ENCODE measurements around the gene PACRG.
"Not testable (repeated sequence)": the region's sequence is repeated elsewhere in the genome, so short reads cannot be mapped to it uniquely, and the experiment has no call there.

PACRG gene

GRCh38 chr6:163301726-163302635 lies 574.2 kb downstream of the PACRG start:
- no peak for DNase-seq

GRCh38 chr6:163302747-163303146 lies 575.0 kb downstream of the PACRG start:
- DNase-seq: no peak

GRCh38 chr6:163306000-163306399 lies 578.2 kb downstream of the PACRG start:
- no peak for DNase-seq

- no peak for DNase-seq
Measured at GRCh38 chr6:163308629-163309440, 581.1 kb downstream of the PACRG start.

DNA sequence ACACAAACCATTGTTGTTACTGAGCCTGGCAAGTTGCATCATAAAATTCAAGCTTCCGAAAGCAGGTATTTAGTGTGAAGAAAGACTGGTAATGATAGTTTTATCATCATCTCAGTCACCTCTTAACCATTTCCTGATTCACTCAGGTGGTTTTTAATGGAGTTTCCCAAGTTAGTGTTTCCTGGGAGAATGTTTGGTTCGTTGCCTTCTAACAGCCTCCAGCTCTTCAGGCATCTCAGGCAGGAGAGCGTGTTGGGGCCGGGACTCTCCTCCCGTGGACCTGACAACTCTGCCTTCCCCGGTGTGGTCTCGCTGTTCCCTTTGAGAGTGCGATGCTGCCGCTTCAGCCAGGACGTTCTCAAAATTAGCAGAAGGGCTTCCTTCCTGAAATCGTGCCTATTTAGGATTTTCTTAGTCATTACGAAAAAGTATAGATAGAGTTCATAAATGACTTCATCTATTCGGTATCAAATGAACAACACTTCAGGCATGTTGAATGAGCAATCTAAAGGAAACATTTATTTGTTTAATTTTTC lies 581.8 kb downstream of the PACRG start:
- no peak for DNase-seq

- DNase-seq: no peak
Measured at GRCh38 chr6:163310096-163310972, 582.6 kb downstream of the PACRG start.

GRCh38 chr6:163310973-163311383 lies 583.2 kb downstream of the PACRG start:
- DNase-seq: no peak

- DNase-seq: no peak
Measured at GRCh38 chr6:163311830-163312229, 584.1 kb downstream of the PACRG start.

GRCh38 chr6:163313566-163313965 lies 585.8 kb downstream of the PACRG start:
- DNase-seq: no peak

DNA sequence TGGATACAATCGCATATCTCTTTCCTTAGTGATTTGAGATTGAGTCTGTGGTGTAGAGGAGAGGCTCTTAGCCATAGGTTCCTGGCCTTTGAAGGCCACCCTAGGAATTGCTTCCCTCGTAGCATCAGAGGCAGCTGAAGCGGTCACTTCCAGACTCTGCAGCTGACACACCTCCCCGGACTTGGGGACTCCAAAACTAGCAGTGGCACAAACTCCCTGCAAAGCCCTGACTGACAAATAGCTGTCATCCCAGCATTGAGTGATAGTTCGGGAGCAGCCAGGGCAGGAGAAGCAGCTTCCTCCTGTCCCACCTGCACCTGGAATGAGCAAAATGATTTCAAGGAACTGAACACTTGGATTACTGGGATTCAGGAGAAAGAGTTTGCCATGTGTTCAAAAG lies 586.2 kb downstream of the PACRG start:
- no peak for DNase-seq

DNA sequence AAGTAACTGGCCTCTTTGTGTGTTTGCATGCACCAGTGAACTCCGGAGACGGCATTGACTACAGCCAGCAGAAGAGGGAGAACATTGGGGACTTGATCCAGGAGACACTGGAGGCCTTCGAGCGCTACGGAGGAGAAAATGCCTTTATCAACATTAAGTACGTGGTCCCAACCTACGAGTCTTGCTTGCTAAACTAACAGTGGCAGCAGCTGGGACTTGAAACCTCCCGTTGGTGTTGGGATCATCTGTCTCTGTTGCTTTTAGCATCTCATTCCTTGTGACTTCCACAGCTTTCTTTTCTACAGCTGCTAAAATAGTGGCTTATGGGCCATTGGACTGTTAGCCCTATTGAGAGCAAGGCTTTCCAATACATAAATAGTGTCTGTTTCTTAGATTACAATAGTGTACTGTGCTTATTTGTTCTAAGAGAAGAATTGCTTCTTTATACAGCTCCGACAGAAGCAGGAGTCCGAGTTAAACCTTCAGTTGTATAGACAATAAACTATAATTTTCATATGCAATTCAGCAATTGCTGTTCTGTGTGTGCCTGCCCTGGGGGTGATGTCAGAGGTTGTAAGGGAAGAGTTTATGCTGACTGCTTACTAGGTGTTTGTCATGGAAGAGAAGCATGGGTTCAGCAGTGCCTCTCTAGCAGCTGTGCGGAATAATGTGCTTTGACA lies 587.2 kb downstream of the PACRG start:
- no peak for DNase-seq

- not testable (repeated sequence) for DNase-seq
Measured at GRCh38 chr6:163316866-163317495, 589.2 kb downstream of the PACRG start.

DNA sequence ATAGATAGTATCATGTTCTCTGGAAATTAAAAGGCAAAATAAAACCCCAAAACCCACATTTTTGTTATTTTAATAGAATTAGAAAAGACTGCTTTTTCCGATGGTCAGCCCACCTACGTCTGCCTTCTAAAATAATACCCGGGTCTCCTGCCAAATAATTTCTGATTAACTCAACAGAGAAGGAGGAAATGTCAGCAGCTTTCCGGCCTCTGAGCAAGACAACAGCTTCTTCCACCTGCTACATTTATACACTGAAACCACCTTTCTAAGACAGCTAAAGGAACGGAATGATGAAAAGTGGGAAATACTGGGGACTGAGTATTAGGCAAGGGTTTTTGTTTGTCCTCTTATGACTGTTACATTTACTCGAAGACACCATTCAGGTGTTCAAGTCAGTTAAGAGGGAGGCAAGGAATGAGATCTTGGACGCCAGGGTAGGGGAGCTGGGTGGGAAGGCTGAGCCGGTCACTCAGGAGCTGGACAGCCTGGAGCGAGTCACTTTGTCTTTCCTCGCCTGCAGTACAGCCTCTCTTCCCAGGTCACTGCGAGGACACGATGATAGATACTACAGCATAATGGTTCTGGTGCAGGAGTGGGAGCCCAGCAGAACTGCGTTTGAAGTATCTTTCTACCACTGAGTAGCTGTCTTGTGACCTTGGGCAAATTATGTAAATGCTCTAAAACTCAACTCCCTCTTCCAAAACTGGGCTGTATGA lies 590.5 kb downstream of the PACRG start:
- no peak for DNase-seq

GRCh38 chr6:163319609-163320366 lies 592.0 kb downstream of the PACRG start:
- no peak for DNase-seq

DNA sequence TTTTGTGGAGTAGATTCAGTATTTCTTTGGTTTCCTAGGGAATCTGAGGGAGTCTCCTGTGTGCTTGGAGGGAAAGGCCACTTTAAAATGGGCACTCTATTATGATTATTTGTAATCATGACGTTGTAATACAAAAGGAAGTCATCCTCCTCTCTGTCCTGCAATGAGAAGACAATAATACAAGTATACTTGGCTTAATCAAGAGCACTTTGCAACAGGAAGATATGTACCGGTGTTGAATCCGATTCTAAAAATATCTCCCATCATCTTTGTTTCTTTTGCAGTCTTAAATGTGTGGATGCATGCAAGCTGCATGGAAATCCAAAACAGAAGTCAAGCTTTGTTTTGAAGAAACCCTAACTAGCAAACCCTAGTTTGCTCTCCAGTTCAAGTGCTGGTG lies 592.6 kb downstream of the PACRG start:
- no peak for DNase-seq

DNA sequence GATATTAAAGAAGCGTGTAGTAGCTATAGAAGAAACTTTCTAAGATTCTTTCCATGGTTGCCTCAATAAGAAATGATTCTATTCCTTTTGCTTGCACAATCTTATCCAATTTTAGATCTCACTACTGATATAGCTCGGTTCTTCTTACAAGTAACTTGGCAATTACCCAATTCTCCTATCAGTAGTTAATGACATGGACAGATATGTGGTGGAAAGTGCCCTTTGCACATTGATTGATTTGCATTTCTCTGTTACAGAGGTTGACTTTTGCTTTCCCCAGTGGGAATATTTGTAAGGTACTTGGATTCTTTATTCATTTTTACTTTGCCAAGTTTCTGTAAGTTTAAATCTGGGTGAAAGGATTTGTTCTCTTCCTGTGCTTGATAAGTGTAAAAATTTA lies 593.0 kb downstream of the PACRG start:
- no peak for DNase-seq

GRCh38 chr6:163321717-163322116 lies 593.9 kb downstream of the PACRG start:
- DNase-seq: no peak

GRCh38 chr6:163323274-163323673 lies 595.5 kb downstream of the PACRG start:
- no peak for DNase-seq

GRCh38 chr6:163323705-163324104 lies 595.9 kb downstream of the PACRG start:
- no peak for DNase-seq

DNA sequence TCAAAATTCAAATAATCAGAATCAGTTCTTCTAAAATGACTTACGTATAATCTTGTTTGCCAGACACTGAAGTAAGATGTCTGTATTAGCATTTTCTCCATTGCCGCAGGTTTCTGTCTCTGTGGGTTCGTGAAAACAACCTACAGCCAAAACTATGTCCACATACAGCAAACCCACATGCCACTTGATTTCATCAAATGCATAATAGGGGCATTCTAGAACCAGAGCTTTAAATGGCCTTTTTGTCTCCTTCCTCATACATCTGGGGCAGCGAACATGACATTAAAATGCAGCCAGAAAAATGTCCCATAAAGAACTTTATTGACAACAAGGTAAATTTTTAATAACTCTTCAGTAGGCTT lies 596.5 kb downstream of the PACRG start:
- DNase-seq: no peak
